Hippocampal formation (tissue), 2 donors: ENCODE results near the gene LRRTM4.

Experiments used
- DNase-seq, 2 donors: peaks; one replicate each; lab custom pipeline; 2025; lab: John Stamatoyannopoulos, UW

Gene LRRTM4

GRCh38 chr2:77521931-77522470 is at the start of gene LRRTM4:
TSS of gene LRRTM4 (minus strand) at chr2:77522376.
- DNase-seq = peak; percentile 31 to 90

- DNase-seq = no peak
Observed at GRCh38 chr2:77571545-77571944, 49.4 kb upstream of the LRRTM4 start.

- no peak for DNase-seq
Observed at GRCh38 chr2:77567723-77568122, 45.5 kb upstream of the LRRTM4 start.

- DNase-seq = no peak
Observed at GRCh38 chr2:77566582-77566981, 44.4 kb upstream of the LRRTM4 start.

- DNase-seq = no peak
Observed at GRCh38 chr2:77566131-77566530, 44.0 kb upstream of the LRRTM4 start.

- DNase-seq = no peak
Observed at GRCh38 chr2:77552956-77553355, 30.8 kb upstream of the LRRTM4 start.

GRCh38 chr2:77538031-77538430 is 15.9 kb upstream of the LRRTM4 start:
- no peak for DNase-seq

- DNase-seq = no peak
Observed at GRCh38 chr2:77522888-77523287, 712 bp upstream of the LRRTM4 start.

GRCh38 chr2:77521548-77521891 is 656 bp downstream of the LRRTM4 start:
- DNase-seq = peak in 1 of 2 donors; percentile 11

GRCh38 chr2:77520641-77521547 is 1.3 kb downstream of the LRRTM4 start:
- no peak for DNase-seq

- no peak for DNase-seq
Observed at GRCh38 chr2:77519888-77520506, 2.2 kb downstream of the LRRTM4 start.

GRCh38 chr2:77519164-77519887 is 2.9 kb downstream of the LRRTM4 start:
- peak in 1 of 2 donors; percentile 33 for DNase-seq

GRCh38 chr2:77518311-77518710 is 3.9 kb downstream of the LRRTM4 start:
- DNase-seq = no peak

GRCh38 chr2:77513191-77513590 is 9.0 kb downstream of the LRRTM4 start:
- DNase-seq = peak in 1 of 2 donors; percentile 9

GRCh38 chr2:77512507-77512906 is 9.7 kb downstream of the LRRTM4 start:
- DNase-seq = no peak

- no peak for DNase-seq
Observed at GRCh38 chr2:77508511-77508910, 13.7 kb downstream of the LRRTM4 start.

GRCh38 chr2:77507657-77508056 is 14.5 kb downstream of the LRRTM4 start:
- no peak for DNase-seq

GRCh38 chr2:77488141-77488540 is 34.0 kb downstream of the LRRTM4 start:
- DNase-seq = no peak

- DNase-seq = no peak
Observed at GRCh38 chr2:77487074-77487803, 34.9 kb downstream of the LRRTM4 start.

GRCh38 chr2:77484026-77484425 is 38.1 kb downstream of the LRRTM4 start:
- DNase-seq = no peak

GRCh38 chr2:77479895-77480294 is 42.3 kb downstream of the LRRTM4 start:
- no peak for DNase-seq

- no peak for DNase-seq
Observed at GRCh38 chr2:77479395-77479794, 42.8 kb downstream of the LRRTM4 start.
